PFSK-1 (cell line): ENCODE measurements around the gene GTF2A1.

Experiments
- FOXP2 ChIP-seq: optimal IDR thresholded peaks from 2 replicates; pipeline ENCODE3; 2011; ENCODE audit warnings: borderline replicate concordance, control low read depth, inconsistent platforms; ENCODE audit not compliant: insufficient read depth; ENCODE audit errors: extremely low read length, extremely low read depth
- POLR2AphosphoS5 ChIP-seq: IDR thresholded peaks from 2 replicates; pipeline ENCODE4 v1.6.1; 2012; ENCODE audit warnings: low read depth, mild to moderate bottlenecking, control low read depth, low read length, moderate library complexity
- SIN3A ChIP-seq: IDR thresholded peaks from 2 replicates; pipeline ENCODE4 v1.6.1; 2012; ENCODE audit warnings: mild to moderate bottlenecking, low read length, moderate library complexity, borderline replicate concordance; ENCODE audit not compliant: insufficient read depth
- TAF1 ChIP-seq: IDR thresholded peaks from 2 replicates; pipeline ENCODE4 v1.6.1; 2012; ENCODE audit warnings: low read length, control low read depth, borderline replicate concordance; ENCODE audit not compliant: insufficient read depth
- TF ChIP-seq, protein P1 (sequence below), 2 experiments: IDR thresholded peaks; 2 replicates each; pipeline versions ENCODE4 v1.6.1 to v1.8.0; 2011 to 2012; ENCODE audit warnings: low read depth in 2 of 2, low read length in 2 of 2, control low read depth in 1 of 2, inconsistent platforms in 1 of 2, mild to moderate bottlenecking in 1 of 2, moderate library complexity in 1 of 2; ENCODE audit not compliant: insufficient read depth in 1 of 2

Gene GTF2A1

DNA sequence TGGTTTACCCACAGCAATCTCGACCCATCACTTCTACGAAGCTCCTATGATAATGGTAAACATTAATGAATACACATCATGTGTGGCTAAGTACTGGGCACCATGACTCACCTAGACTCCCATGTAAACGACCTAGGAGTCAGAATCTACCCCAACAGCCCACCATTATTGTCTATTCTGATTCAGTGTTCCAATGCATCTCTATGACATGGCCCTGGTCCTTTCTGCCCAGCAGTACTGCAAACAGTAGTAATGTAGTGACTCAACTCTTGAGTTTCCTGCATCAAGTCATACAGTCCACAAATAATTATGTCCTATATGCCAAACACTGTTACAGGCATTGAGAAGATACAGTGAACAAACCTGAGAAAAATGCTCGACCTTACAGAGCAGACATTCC lies 14.6 kb downstream of the GTF2A1 start:
- TF ChIP-seq SIN3A (no peak), TAF1 (no peak), FOXP2 (no peak)
- TF ChIP-seq, protein P1, sequence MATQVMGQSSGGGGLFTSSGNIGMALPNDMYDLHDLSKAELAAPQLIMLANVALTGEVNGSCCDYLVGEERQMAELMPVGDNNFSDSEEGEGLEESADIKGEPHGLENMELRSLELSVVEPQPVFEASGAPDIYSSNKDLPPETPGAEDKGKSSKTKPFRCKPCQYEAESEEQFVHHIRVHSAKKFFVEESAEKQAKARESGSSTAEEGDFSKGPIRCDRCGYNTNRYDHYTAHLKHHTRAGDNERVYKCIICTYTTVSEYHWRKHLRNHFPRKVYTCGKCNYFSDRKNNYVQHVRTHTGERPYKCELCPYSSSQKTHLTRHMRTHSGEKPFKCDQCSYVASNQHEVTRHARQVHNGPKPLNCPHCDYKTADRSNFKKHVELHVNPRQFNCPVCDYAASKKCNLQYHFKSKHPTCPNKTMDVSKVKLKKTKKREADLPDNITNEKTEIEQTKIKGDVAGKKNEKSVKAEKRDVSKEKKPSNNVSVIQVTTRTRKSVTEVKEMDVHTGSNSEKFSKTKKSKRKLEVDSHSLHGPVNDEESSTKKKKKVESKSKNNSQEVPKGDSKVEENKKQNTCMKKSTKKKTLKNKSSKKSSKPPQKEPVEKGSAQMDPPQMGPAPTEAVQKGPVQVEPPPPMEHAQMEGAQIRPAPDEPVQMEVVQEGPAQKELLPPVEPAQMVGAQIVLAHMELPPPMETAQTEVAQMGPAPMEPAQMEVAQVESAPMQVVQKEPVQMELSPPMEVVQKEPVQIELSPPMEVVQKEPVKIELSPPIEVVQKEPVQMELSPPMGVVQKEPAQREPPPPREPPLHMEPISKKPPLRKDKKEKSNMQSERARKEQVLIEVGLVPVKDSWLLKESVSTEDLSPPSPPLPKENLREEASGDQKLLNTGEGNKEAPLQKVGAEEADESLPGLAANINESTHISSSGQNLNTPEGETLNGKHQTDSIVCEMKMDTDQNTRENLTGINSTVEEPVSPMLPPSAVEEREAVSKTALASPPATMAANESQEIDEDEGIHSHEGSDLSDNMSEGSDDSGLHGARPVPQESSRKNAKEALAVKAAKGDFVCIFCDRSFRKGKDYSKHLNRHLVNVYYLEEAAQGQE (IDR thresholded peaks at IDR 0.05; ENCODE audit: insufficient read depth in 1 of 2, low read depth in 2 of 2, low read length in 2 of 2), result no peak

DNA sequence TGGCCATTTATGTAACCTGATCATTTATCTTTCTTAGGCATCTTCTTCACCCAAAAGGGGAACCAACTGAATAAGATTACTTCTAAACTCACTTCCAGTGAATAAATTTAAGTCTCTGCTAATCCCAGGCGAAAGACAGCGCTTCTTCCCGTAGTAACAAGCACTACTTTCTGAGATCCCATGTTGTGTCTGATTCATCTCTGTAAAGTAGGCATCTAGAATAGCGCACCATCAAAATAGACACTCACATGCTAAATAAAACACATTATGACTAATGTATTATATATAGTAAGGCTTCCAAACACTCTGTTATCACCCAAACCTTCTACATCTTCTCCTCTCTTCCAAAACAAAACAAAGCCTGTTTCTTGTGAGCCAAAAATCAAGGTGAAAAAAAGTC lies 15.1 kb downstream of the GTF2A1 start:
- TF ChIP-seq POLR2AphosphoS5 (no peak), SIN3A (no peak), TAF1 (no peak), FOXP2 (no peak)
- TF ChIP-seq, protein P1 (IDR thresholded peaks at IDR 0.05; ENCODE audit: insufficient read depth in 1 of 2, low read depth in 2 of 2, low read length in 2 of 2), result no peak

DNA sequence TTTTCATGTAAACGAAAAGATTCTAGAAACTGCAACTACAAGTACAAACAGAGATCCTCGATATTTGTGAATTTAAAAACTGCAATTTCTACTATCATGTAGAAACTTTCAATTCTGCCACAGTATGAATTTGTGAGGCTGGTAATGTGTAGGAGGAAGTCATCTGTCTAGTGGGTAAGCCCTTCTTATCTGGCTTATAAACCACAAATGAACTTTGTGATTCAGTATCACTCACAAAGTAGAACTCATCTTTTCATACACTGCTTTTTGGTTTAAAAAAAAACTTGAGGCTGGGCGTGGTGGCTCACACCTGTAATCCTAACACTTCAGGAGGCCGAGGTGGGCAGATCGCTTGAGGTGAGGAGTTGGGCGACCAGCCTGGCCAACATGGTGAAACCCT lies 20.7 kb downstream of the GTF2A1 start:
- TF ChIP-seq, protein P1 (IDR thresholded peaks at IDR 0.05; ENCODE audit: insufficient read depth in 1 of 2, low read depth in 2 of 2, low read length in 2 of 2), result no peak
- TF ChIP-seq POLR2AphosphoS5, result no peak
- no peak for TF ChIP-seq SIN3A
- no peak for TF ChIP-seq FOXP2
- TF ChIP-seq TAF1, result no peak

DNA sequence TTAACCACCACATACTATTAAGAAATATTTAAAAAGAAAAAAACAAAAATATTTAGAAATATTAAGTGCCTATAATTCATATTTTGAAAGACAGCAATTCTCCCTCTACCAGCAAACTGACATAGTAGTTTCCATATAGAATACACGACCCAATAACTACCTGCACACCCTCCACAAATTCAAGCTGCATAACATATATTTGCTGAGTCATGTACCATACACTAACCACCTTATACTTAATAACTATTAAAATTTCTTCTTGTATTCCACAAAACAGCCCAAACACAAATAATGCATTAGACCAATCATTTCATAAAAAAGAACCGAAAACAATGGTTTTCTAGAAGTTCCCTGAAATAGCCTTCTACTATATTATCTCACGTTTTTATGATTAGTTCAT lies 21.7 kb downstream of the GTF2A1 start:
- TF ChIP-seq TAF1 (no peak), SIN3A (no peak), POLR2AphosphoS5 (no peak), FOXP2 (no peak)
- TF ChIP-seq, protein P1 (IDR thresholded peaks at IDR 0.05; ENCODE audit: insufficient read depth in 1 of 2, low read depth in 2 of 2, low read length in 2 of 2), result no peak

DNA sequence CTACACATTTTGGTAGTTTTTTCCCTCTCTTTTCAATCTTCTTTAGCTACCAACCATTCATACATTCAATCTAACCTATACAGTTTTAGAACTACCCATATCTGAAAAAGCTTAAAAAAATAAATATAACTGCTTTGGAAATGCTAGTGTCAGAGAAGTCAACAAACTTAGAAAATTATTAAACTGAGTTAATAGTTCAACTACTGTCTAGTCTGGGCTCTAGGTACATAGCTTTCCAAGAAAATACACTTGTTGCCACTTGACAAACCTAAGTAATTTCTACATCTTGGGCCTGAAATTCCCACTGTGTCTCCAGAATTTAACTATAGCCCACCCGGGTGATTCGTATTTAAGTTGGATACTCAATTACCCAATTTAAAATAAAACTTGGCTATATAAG lies 22.1 kb downstream of the GTF2A1 start:
- TF ChIP-seq POLR2AphosphoS5, result no peak
- no peak for TF ChIP-seq SIN3A
- TF ChIP-seq FOXP2, result no peak
- no peak for TF ChIP-seq TAF1
- TF ChIP-seq, protein P1 (IDR thresholded peaks at IDR 0.05; ENCODE audit: insufficient read depth in 1 of 2, low read depth in 2 of 2, low read length in 2 of 2), result no peak
